Astrocyte of the spinal cord (primary cell): Measurements from ENCODE around the gene PTGIS.

Experiments
- DNase-seq: peaks from one replicate; pipeline ENCODE4 v3.0.0; 2011; ENCODE audit warnings: low read depth, low spot score
- H3K4me3 ChIP-seq: 2 replicates; pipeline ENCODE4 v1.5.1; 2011; ENCODE audit warnings: low read depth, mild to moderate bottlenecking, low read length, moderate library complexity
- CTCF ChIP-seq: IDR thresholded peaks from 2 replicates; pipeline ENCODE4 v1.5.1; 2012; ENCODE audit warnings: low read depth, mild to moderate bottlenecking, low read length, inconsistent platforms
- in situ Hi-C: cut with HindIII; loops from 2 replicates; pipeline ENCODE4 v1.10.0; 2017; ENCODE audit warnings: low sequenced_read_pairs

PTGIS gene

GRCh38 chr20:49557449-49557848 lies 10.5 kb downstream of the PTGIS start:
- in situ Hi-C loops: no loop called here
- no peak for TF ChIP-seq CTCF
- no peak for DNase-seq
- H3K4me3 ChIP-seq: no peak overlapping the region

DNA sequence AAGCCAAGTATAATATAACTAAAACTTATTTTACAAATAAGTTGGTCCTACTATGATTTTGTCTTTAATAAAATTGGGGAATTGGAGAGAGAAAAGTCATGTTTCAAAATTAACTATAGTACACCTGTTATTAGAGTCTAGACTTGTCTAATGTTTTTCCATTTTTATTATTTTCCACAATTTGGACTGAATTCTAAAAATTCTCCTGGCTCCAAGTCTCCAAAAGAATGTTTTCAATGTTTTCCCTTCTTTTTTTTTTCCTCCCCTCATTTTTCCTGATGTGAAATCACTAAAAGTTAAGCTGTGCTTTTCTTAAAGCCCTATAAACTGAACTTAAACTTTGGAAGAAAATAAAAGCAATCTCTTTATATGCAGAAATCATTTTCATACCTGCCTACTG lies 11.3 kb downstream of the PTGIS start:
- TF ChIP-seq CTCF: no peak
- DNase-seq: no peak
- in situ Hi-C loops: no loop called here
- no peak overlapping the region for H3K4me3 ChIP-seq

GRCh38 chr20:49549801-49550551 lies 18.0 kb downstream of the PTGIS start:
- in situ Hi-C loops: no loop called here
- TF ChIP-seq CTCF: no peak
- no peak overlapping the region for H3K4me3 ChIP-seq
- no peak for DNase-seq

GRCh38 chr20:49548371-49548947 lies 19.5 kb downstream of the PTGIS start:
- in situ Hi-C loops: no loop called here
- no peak overlapping the region for H3K4me3 ChIP-seq
- TF ChIP-seq CTCF: no peak
- DNase-seq: no peak

DNA sequence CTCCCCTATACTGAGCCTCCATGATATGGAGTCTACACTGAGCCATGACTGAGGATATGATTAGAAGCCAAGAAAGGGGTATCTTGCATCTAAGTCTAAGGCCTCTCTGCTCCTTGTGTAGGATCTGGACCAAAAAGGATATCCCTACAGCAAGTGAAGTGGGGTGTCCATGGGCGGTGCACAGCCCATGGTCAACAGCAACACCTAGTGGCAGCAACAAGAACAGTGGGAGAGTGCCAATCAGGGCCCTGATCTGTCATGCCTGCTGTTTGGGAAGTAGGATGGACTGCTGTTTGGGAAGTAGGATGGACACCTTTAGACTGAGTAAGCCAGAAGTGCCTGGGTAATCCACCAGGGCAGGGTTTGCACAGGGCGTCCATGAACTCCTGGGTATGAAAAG lies 22.4 kb downstream of the PTGIS start:
- no peak for DNase-seq
- peak; percentile 24 for TF ChIP-seq CTCF
- in situ Hi-C loops: no loop called here

GRCh38 chr20:49544535-49544934 lies 23.4 kb downstream of the PTGIS start:
- no peak overlapping the region for H3K4me3 ChIP-seq
- in situ Hi-C loops: no loop called here
- DNase-seq: no peak
- no peak for TF ChIP-seq CTCF

More for the DNA sequence above, 22.4 kb downstream of the PTGIS start:
- no peak overlapping the region for H3K4me3 ChIP-seq
